WTC11 (cell line): Measurements from ENCODE around the gene AP1G2. TPM values are rescaled to one million over a fixed set of nuclear protein-coding genes. Genes with fewer than 3 reads are reported as not detected.

Source experiments
- ATAC-seq: fragments of 200-7000 bp; cut with Tn5 transposase; 2 replicates; pipeline ENCODE4 v1.10.0; 2021; ENCODE audit warnings: mild to moderate bottlenecking, moderate library complexity
- CTCF ChIA-PET: fragments of 300-600 bp; sonication (Branson Sonifier 250); formaldehyde crosslinking; loops from one replicate; lab custom pipeline; 2021; ENCODE audit warnings: antibody characterized with exemption; lab: Charles Lee
- POLR2A ChIA-PET: fragments of 350-600 bp; sonication (Branson Sonifier 250); formaldehyde crosslinking; loops from one replicate; lab custom pipeline; 2021; ENCODE audit warnings: antibody characterized with exemption; lab: Charles Lee
- DNase-seq: peaks from one replicate; pipeline ENCODE4 v3.0.0; 2021; ENCODE audit warnings: low spot score
- H3K27ac Mint-ChIP-seq: 2 replicates; pipeline ENCODE4 v1.8.0; 2021; ENCODE audit warnings: mixed read lengths
- H3K27me3 Mint-ChIP-seq: 2 replicates; pipeline ENCODE4 v1.8.0; 2021; ENCODE audit warnings: low read depth, mild to moderate bottlenecking, moderate library complexity, mixed read lengths
- H3K36me3 Mint-ChIP-seq: 2 replicates; pipeline ENCODE4 v1.8.0; 2021; ENCODE audit warnings: mixed read lengths
- H3K4me1 Mint-ChIP-seq: 2 replicates; pipeline ENCODE4 v1.8.0; 2022; ENCODE audit warnings: mixed read lengths
- H3K4me3 Mint-ChIP-seq: 2 replicates; pipeline ENCODE4 v1.8.0; 2021; ENCODE audit warnings: mild to moderate bottlenecking, moderate library complexity, mixed read lengths
- H3K9me3 Mint-ChIP-seq: 2 replicates; pipeline ENCODE4 v1.8.0; 2021; ENCODE audit warnings: mixed read lengths
- CREB1 ChIP-seq: sonication (generic); formaldehyde crosslinking; IDR thresholded peaks from 2 replicates; pipeline ENCODE4 v1.8.0; 2023; ENCODE audit warnings: mild to moderate bottlenecking, missing genetic modification reagents
- CREM ChIP-seq: sonication (generic); formaldehyde crosslinking; IDR thresholded peaks from 2 replicates; pipeline ENCODE4 v1.8.1; 2022; ENCODE audit warnings: mild to moderate bottlenecking, missing genetic modification reagents, moderate library complexity
- FOXP1 ChIP-seq: sonication (generic); formaldehyde crosslinking; IDR thresholded peaks from 2 replicates; pipeline ENCODE4 v1.8.0; 2022; ENCODE audit warnings: missing genetic modification reagents, mild to moderate bottlenecking, moderate library complexity, borderline replicate concordance
- GRHL2 ChIP-seq: fragments of 250-450 bp; sonication (Bioruptor Pico); IDR thresholded peaks from 2 replicates; pipeline ENCODE4 v1.8.0; 2022; ENCODE audit warnings: mild to moderate bottlenecking, moderate library complexity; ENCODE audit not compliant: insufficient replicate concordance, severe bottlenecking
- GTF2I ChIP-seq: fragments of 250-450 bp; sonication (Bioruptor Pico); conservative IDR thresholded peaks from 2 replicates; pipeline ENCODE4 v1.4.0; 2021; ENCODE audit warnings: mild to moderate bottlenecking
- OVOL2 ChIP-seq: fragments of 250-450 bp; sonication (Bioruptor Pico); IDR thresholded peaks from 2 replicates; pipeline ENCODE4 v1.9.0; 2021; ENCODE audit warnings: mild to moderate bottlenecking, borderline replicate concordance
- SMAD4 ChIP-seq: sonication (generic); formaldehyde crosslinking; IDR thresholded peaks from 2 replicates; pipeline ENCODE4 v1.8.0; 2022; ENCODE audit warnings: mild to moderate bottlenecking, missing genetic modification reagents
- SOX15 ChIP-seq: fragments of 250-450 bp; sonication (Bioruptor Pico); IDR thresholded peaks from 2 replicates; pipeline ENCODE4 v1.9.0; 2021; ENCODE audit warnings: mild to moderate bottlenecking
- TP53 ChIP-seq: sonication (generic); formaldehyde crosslinking; IDR thresholded peaks from 2 replicates; pipeline ENCODE4 v1.8.1; 2023; ENCODE audit warnings: mild to moderate bottlenecking, missing genetic modification reagents
- ZNF121 ChIP-seq: sonication (generic); formaldehyde crosslinking; IDR thresholded peaks from 2 replicates; pipeline ENCODE4 v1.8.0; 2023; ENCODE audit warnings: missing genetic modification reagents
- total RNA-seq: library from RNA; stranded (reverse); gene quantifications from 3 replicates; pipeline ENCODE4 v1.2.3, GENCODE V29; 2021
- TF ChIP-seq, protein P1 (sequence below): sonication (generic); formaldehyde crosslinking; IDR thresholded peaks from 2 replicates; pipeline ENCODE4 v1.8.1; 2022; ENCODE audit warnings: mild to moderate bottlenecking, missing genetic modification reagents, moderate library complexity, borderline replicate concordance
- TF ChIP-seq, protein P2 (sequence below): sonication (generic); formaldehyde crosslinking; IDR thresholded peaks from 2 replicates; pipeline ENCODE4 v1.8.0; 2022; ENCODE audit warnings: missing genetic modification reagents
- TF ChIP-seq, protein P3 (sequence below): sonication (generic); formaldehyde crosslinking; IDR thresholded peaks from 2 replicates; pipeline ENCODE4 v1.8.1; 2022; ENCODE audit warnings: mild to moderate bottlenecking, moderate library complexity, missing genetic modification reagents
- TF ChIP-seq, protein P4 (sequence below): fragments of 250-450 bp; sonication (Bioruptor Pico); IDR thresholded peaks from 2 replicates; pipeline ENCODE4 v2.1.2; 2022; ENCODE audit warnings: mild to moderate bottlenecking, moderate library complexity

AP1G2 gene
- total RNA-seq, 1 experiment from 2014 or later: 122 TPM

DNA sequence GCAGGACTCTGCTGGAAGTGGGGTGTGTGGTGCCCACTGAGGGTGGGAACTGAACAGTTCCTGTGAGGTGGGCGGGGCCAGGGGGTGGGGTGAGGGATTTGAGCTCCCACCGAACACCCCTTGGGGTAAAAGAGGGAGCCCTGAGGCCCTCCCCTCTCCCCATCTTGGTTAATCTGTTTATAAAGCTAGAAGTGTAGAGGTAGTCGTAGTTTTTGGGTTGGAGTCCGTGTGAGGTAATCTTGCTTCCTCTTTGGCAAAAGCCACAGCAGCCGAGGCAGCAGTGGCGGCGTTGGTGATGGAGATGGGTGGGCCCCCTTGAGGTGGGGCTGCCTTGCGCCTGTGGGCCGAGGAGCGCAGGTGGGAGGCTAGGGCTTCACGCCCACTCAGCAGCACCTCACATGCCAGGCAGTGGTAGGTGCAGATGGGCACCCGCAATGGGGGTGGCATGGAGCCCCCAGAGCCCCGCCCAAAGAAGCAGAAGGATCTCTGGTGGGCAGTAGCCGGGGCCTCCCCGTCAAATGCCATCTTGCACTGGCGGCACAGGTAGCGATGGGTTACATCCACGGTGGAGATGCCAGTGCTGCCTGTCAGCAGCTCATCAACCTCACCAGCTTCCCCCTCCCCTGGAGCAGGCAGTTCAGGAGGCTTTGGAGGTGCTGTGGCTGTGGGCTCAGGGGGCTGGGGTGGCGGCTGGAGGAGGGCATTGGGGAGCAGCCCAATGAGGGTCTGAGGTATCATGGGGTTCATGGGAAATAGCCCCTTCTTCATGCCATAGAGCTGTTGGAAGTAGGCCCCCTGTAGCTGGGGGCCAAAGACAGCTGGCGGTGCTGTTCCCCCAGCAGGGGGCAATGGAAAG lies 45.6 kb downstream of the AP1G2 start:
- Mint-ChIP-seq H3K9me3 (no peaks in the 10 kb centered on the region), H3K27me3 (peaks cover 9% of the 10 kb centered on the region), H3K36me3 (peaks cover 19% of the 10 kb centered on the region), H3K27ac (no peak overlapping the region), H3K4me1 (peaks cover 71% of the 10 kb centered on the region), H3K4me3 (no peak overlapping the region)
- no peak for DNase-seq
- CTCF ChIA-PET: interaction anchor here (2.4 to 7.5 kb wide), 4 partner anchors 17 to 40 kb away, joined by 11 to 47 read pairs (median 28); no protein-coding TSS in a partner anchor
- no peak for ATAC-seq
- POLR2A ChIA-PET: interaction anchor here (2.0 to 6.6 kb wide), 2 partner anchors 16 to 40 kb away, joined by 7 to 49 read pairs; no protein-coding TSS in a partner anchor
- TF ChIP-seq, protein P1, sequence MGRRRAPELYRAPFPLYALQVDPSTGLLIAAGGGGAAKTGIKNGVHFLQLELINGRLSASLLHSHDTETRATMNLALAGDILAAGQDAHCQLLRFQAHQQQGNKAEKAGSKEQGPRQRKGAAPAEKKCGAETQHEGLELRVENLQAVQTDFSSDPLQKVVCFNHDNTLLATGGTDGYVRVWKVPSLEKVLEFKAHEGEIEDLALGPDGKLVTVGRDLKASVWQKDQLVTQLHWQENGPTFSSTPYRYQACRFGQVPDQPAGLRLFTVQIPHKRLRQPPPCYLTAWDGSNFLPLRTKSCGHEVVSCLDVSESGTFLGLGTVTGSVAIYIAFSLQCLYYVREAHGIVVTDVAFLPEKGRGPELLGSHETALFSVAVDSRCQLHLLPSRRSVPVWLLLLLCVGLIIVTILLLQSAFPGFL (CRISPR knock-in tag): no peak
- no peak for TF ChIP-seq SMAD4 (CRISPR knock-in tag)
- TF ChIP-seq, protein P2, sequence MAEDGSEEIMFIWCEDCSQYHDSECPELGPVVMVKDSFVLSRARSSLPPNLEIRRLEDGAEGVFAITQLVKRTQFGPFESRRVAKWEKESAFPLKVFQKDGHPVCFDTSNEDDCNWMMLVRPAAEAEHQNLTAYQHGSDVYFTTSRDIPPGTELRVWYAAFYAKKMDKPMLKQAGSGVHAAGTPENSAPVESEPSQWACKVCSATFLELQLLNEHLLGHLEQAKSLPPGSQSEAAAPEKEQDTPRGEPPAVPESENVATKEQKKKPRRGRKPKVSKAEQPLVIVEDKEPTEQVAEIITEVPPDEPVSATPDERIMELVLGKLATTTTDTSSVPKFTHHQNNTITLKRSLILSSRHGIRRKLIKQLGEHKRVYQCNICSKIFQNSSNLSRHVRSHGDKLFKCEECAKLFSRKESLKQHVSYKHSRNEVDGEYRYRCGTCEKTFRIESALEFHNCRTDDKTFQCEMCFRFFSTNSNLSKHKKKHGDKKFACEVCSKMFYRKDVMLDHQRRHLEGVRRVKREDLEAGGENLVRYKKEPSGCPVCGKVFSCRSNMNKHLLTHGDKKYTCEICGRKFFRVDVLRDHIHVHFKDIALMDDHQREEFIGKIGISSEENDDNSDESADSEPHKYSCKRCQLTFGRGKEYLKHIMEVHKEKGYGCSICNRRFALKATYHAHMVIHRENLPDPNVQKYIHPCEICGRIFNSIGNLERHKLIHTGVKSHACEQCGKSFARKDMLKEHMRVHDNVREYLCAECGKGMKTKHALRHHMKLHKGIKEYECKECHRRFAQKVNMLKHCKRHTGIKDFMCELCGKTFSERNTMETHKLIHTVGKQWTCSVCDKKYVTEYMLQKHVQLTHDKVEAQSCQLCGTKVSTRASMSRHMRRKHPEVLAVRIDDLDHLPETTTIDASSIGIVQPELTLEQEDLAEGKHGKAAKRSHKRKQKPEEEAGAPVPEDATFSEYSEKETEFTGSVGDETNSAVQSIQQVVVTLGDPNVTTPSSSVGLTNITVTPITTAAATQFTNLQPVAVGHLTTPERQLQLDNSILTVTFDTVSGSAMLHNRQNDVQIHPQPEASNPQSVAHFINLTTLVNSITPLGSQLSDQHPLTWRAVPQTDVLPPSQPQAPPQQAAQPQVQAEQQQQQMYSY (CRISPR knock-in tag): no peak
- TF ChIP-seq TP53: 0 out of 2 replicates have a peak, but pooled peaks have one; percentile 6
- TF ChIP-seq, protein P3, sequence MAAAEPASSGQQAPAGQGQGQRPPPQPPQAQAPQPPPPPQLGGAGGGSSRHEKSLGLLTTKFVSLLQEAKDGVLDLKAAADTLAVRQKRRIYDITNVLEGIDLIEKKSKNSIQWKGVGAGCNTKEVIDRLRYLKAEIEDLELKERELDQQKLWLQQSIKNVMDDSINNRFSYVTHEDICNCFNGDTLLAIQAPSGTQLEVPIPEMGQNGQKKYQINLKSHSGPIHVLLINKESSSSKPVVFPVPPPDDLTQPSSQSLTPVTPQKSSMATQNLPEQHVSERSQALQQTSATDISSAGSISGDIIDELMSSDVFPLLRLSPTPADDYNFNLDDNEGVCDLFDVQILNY: no peak
- no peak for TF ChIP-seq CREB1
- TF ChIP-seq, all 79 proteins: peak for 1

DNA sequence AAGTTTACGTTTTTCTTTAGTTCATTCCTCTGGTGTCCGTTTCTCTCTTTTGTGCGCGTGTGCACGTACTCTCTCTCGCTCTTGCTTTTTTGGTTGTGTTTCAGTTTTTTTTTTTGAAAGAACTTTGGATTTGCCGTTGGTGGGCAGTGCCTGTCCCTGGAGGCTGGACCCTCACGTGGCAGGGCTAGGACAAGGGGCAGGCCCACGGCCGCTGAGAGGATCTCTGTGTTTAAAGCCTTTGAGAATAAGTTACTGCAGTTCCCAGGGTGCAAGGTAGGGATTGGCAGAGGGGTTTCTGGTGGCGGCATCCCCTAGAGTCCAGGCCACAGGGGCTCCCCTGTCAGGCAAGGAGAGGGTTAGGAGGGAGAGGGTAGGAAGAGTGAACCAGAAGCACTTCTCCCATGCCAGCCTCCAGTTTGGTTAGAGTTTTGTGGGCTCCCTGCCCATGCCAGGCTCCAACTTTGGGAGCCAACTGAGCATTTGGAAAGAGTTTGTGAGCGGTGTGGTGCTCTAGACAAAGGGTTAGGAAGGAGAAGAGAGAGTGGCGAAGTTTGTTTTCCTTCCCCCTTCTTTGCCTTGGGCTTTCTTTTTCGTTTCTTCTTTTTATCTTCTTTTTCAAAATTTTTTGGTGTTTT lies 46.6 kb downstream of the AP1G2 start:
- CTCF ChIA-PET: interaction anchor here (0.6 to 7.5 kb wide), 7 partner anchors 7 to 960 kb away, joined by 3 to 47 read pairs (median 7); no protein-coding TSS in a partner anchor

DNA sequence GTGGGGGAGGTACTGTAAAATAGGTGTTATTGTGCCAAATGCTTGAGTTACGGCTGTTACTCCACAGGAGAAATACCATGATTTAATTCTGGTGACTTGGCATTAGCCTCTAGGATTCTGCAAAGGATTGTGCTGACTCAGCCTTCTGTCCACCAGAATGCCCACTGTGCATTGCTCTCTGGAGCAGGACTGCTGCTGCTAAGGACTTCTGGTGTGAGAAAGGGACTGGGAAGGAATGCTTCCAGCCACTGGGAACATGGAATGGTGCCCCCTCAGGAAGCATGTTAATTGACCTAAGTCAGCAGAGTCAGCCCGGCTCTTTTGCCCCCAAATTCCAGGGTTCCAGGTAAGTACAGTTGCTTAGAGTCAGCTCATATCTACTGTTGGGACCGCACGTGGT lies 48.9 kb downstream of the AP1G2 start:
- DNase-seq (no peak), ATAC-seq (peak; percentile 66)
- ChIA-PET POLR2A (interaction anchor here (1.0 to 6.6 kb wide), 2 partner anchors 19 to 30 kb away, joined by 3 to 49 read pairs; no protein-coding TSS in a partner anchor), CTCF (interaction anchor here (0.7 to 7.5 kb wide), 6 partner anchors 10 to 40 kb away, joined by 3 to 47 read pairs (median 16); no protein-coding TSS in a partner anchor)
- H3K4me1 Mint-ChIP-seq: peaks cover 55% of the 10 kb centered on the region
- H3K27me3 Mint-ChIP-seq: peaks cover 38% of the 10 kb centered on the region
- H3K4me3 Mint-ChIP-seq: no peak overlapping the region
- no peaks in the 10 kb centered on the region for H3K9me3 Mint-ChIP-seq
- no peak overlapping the region for H3K27ac Mint-ChIP-seq
- 0 out of 2 replicates have a peak, but pooled peaks cover 3% of the 10 kb centered on the region for H3K36me3 Mint-ChIP-seq
- TF ChIP-seq OVOL2 (CRISPR knock-in tag) (no peak), GTF2I (CRISPR knock-in tag) (no peak), FOXP1 (no peak), CREM (no peak), TP53 (no peak), GRHL2 (CRISPR knock-in tag) (no peak)
- TF ChIP-seq, protein P2 (CRISPR knock-in tag): no peak
- TF ChIP-seq, protein P1 (CRISPR knock-in tag): no peak
- TF ChIP-seq, protein P4, sequence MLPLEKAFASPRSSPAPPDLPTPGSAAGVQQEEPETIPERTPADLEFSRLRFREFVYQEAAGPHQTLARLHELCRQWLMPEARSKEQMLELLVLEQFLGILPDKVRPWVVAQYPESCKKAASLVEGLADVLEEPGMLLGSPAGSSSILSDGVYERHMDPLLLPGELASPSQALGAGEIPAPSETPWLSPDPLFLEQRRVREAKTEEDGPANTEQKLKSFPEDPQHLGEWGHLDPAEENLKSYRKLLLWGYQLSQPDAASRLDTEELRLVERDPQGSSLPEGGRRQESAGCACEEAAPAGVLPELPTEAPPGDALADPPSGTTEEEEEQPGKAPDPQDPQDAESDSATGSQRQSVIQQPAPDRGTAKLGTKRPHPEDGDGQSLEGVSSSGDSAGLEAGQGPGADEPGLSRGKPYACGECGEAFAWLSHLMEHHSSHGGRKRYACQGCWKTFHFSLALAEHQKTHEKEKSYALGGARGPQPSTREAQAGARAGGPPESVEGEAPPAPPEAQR: no peak

More for the DNA sequence above, 46.6 kb downstream of the AP1G2 start:
- H3K4me3 Mint-ChIP-seq: no peak overlapping the region
- H3K27ac Mint-ChIP-seq: peak overlapping the region; percentile 50
- TF ChIP-seq SOX15 (CRISPR knock-in tag) (no peak), ZNF121 (no peak)
- no peaks in the 10 kb centered on the region for H3K9me3 Mint-ChIP-seq
- POLR2A ChIA-PET: interaction anchor here (0.9 to 6.6 kb wide), 2 partner anchors 17 to 36 kb away, joined by 5 to 49 read pairs; no protein-coding TSS in a partner anchor
- DNase-seq: no peak
- ATAC-seq: no peak
- peaks cover 66% of the 10 kb centered on the region for H3K4me1 Mint-ChIP-seq
- H3K36me3 Mint-ChIP-seq: peaks cover 9% of the 10 kb centered on the region
- H3K27me3 Mint-ChIP-seq: peaks cover 19% of the 10 kb centered on the region
